Neural progenitor cell (in vitro differentiated cells): ENCODE measurements around the gene SHLD1.

Experiments used
- CTCF ChIP-seq: fragments of 200-600 bp; sonication (generic); IDR thresholded peaks from 2 replicates; pipeline ENCODE4 v1.5.1; 2017; ENCODE audit warnings: antibody characterized with exemption, mild to moderate bottlenecking
- EZH2 ChIP-seq: fragments of 200-600 bp; sonication (generic); IDR thresholded peaks from 2 replicates; pipeline ENCODE4 v1.6.1; 2017; ENCODE audit warnings: antibody characterized with exemption, mild to moderate bottlenecking, moderate library complexity

- TF ChIP-seq CTCF (no peak), EZH2 (no peak)
Observed at GRCh38 chr20:5710551-5710950, 39.6 kb upstream of the SHLD1 start.
